ENCODE data around the gene TMPRSS5. TPM values are rescaled to one million over a fixed set of nuclear protein-coding genes. Genes with fewer than 3 reads are reported as not detected.

Gene TMPRSS5
- total and polyA plus RNA-seq, 2 of the 8 experiments (the other 6 are each of a cell fraction or from before 2014, with no cell fraction given) = 0.54 to 0.78 TPM

DNA sequence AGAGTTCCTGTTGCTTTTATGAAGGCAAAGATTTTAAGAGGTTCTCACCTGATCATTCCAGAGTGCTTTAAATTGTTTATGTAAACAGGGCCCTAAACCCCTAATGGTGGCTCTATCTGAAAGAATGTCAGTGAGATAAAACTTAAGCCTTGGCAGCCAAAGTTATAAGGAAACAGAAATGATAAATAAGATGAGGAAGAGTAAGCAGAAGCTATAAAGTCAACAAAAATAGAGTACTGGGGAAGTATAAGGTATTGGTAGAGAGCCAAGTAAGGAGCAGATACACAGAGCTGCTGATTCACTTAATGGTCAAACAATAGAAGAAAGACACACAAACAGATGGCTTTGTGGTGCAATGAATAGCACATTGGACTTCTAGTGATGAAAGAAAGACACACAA is 37.9 kb downstream of the TMPRSS5 start:
- H4K20me1 ChIP-seq (replicated peaks in 1 of 2; ENCODE audit: control insufficient read depth in 1 of 2, insufficient read depth in 2 of 2, low read length in 2 of 2) = no peaks in the 10 kb centered on the region
- no peak overlapping the region for H3K27ac ChIP-seq (ENCODE audit: low read depth, low read length)
- no peak overlapping the region for H4K8ac ChIP-seq (ENCODE audit: extremely low read depth, insufficient read depth, low read length)
- H3K79me1 ChIP-seq (ENCODE audit: low read depth, low read length) = no peaks in the 10 kb centered on the region
- no peak overlapping the region for H2BK15ac ChIP-seq (ENCODE audit: low read length)
- H2BK5ac ChIP-seq (ENCODE audit: low read depth, low read length) = no peak overlapping the region
- H2AK5ac ChIP-seq (ENCODE audit: low read depth, low read length) = no peak overlapping the region
- no peak overlapping the region for H3K4ac ChIP-seq (replicated peaks; ENCODE audit: insufficient read length, low read depth, low read length)
- H2AFZ ChIP-seq (ENCODE audit: low read length) = no peak overlapping the region
- peaks cover 0 to 8% (median 4%) of the 10 kb centered on the region in 4 experiments; a peak in 3 of 7 replicates for H3K4me1 ChIP-seq (replicated peaks in 1 of 4; ENCODE audit: control insufficient read depth in 3 of 4, insufficient read depth in 4 of 4, low read length in 3 of 4)
- H2BK12ac ChIP-seq (ENCODE audit: low read depth, low read length) = no peak overlapping the region
- no peak overlapping the region for H3K23ac ChIP-seq (ENCODE audit: insufficient read length)
- TF ChIP-seq POLR2AphosphoS5 (IDR thresholded peaks at IDR 0.05; ENCODE audit: low read depth, low read length) = no peak
- no peak for TF ChIP-seq POU5F1 (IDR thresholded peaks at IDR 0.05; ENCODE audit: low read depth, low read length)
- no peak for TF ChIP-seq CTCF (IDR thresholded peaks at IDR 0.05; ENCODE audit: control extremely low read depth in 1 of 3, insufficient read depth in 1 of 3, low read depth in 1 of 3, low read length in 3 of 3)
- TF ChIP-seq RFX5 (IDR thresholded peaks at IDR 0.05; ENCODE audit: borderline replicate concordance, low read depth, low read length) = no peak
- TF ChIP-seq ASH2L (IDR thresholded peaks at IDR 0.05; ENCODE audit: low read length) = no peak
- TF ChIP-seq SP1 (IDR thresholded peaks at IDR 0.05; ENCODE audit: low read depth, low read length) = no peak
- TF ChIP-seq RNF2 (IDR thresholded peaks at IDR 0.05; ENCODE audit: borderline replicate concordance, low read depth, low read length, missing control alignments, poor library complexity, severe bottlenecking) = no peak
- no peak for TF ChIP-seq RAD21 (IDR thresholded peaks at IDR 0.05 in 1 of 2, conservative IDR thresholded peaks at IDR 0.05 in 1 of 2; ENCODE audit: low read depth in 2 of 2, low read length in 2 of 2)
- H3K14ac ChIP-seq (ENCODE audit: insufficient read length) = no peak overlapping the region
- H3K18ac ChIP-seq (ENCODE audit: extremely low read depth, low read length) = no peak overlapping the region
- DNase-seq (ENCODE audit: low read depth in 1 of 2, low spot score in 2 of 2) (no peak), FAIRE-seq (no peak)
- no peak overlapping the region for H3K4me2 ChIP-seq (ENCODE audit: insufficient read depth in 1 of 2, low read depth in 2 of 2, low read length in 2 of 2)
- no peak overlapping the region for H3K4me3 ChIP-seq (ENCODE audit: extremely low read depth in 1 of 4, insufficient read depth in 2 of 4, low read depth in 3 of 4, low read length in 4 of 4)
- H3K79me2 ChIP-seq (ENCODE audit: control insufficient read depth in 1 of 2, insufficient read depth in 2 of 2, low read length in 2 of 2) = no peaks in the 10 kb centered on the region
- peaks cover 2% of the 10 kb centered on the region; the same call in 1 of the 2 replicates for H3K23me2 ChIP-seq (ENCODE audit: low read depth, low read length)
- no peak overlapping the region for H4K91ac ChIP-seq (replicated peaks; ENCODE audit: insufficient read length, low read length)
- no peaks in the 10 kb centered on the region for H3K27me3 ChIP-seq (replicated peaks in 1 of 4; ENCODE audit: control insufficient read depth in 3 of 4, extremely low read depth in 1 of 4, insufficient read depth in 3 of 4, low read length in 3 of 4)
- POLR2A ChIA-PET (ENCODE audit: partially characterized antibody) = no interaction called here
- H3K56ac ChIP-seq (replicated peaks; ENCODE audit: insufficient read length, low read depth, low read length) = no peak overlapping the region
- no peak overlapping the region for H4K5ac ChIP-seq (ENCODE audit: insufficient read length, low read depth, low read length)
- no peak overlapping the region for H2BK120ac ChIP-seq (replicated peaks; ENCODE audit: low read depth, low read length)
- H3K9me3 ChIP-seq (ENCODE audit: insufficient read depth in 2 of 2, low read depth in 1 of 2, low read length in 1 of 2) = 0 out of 4 replicates have a peak, but pooled peaks cover 0 to 6% of the 10 kb centered on the region in 2 experiments
- H3K9ac ChIP-seq (replicated peaks in 1 of 4; ENCODE audit: extremely low read depth in 1 of 4, low read depth in 3 of 4, low read length in 3 of 4) = no peak overlapping the region
- CTCF ChIA-PET (ENCODE audit: partially characterized antibody) = interaction anchor here (0.9 to 1.5 kb wide), 3 partner anchors 11 to 80 kb away, joined by 3 to 4 read pairs (median 4); no protein-coding TSS in a partner anchor
- no peak overlapping the region for H2BK20ac ChIP-seq (ENCODE audit: low read length)
- H3K36me3 ChIP-seq (ENCODE audit: control insufficient read depth in 2 of 4, insufficient read depth in 4 of 4, low read length in 3 of 4) = no peaks in the 10 kb centered on the region
